Nucleus accumbens (tissue), 56 donors: Measurements from ENCODE around the gene NOS1AP.

Experiments used
- DNase-seq, 56 donors: peaks; one replicate each; lab custom pipeline; 2025; lab: John Stamatoyannopoulos, UW

Gene NOS1AP

DNA sequence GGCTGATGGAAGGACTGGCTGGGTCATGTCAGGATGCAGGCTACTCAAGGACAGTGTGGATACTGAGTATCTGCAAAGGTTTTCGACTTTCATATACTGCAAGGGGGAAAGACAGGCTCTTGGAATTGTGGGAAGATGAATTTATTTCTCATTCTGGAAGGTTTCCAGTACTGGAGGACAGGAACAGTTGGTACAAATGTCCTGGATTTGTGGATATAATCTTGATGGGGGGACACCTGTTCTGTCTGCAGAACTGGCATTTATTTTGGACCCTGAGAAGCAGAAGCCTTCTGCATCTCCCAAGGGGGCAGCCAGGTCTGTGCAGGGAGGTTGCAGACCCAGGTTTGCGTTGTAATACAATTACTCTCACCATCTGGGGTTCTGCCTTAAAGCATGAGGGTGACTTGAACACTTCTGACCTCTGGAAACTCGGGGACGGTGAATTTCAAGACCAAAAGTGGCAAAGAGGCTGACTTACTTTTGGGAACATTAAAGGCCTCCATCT lies 65.8 kb downstream of the NOS1AP start:
- DNase-seq: no peak

GRCh38 chr1:162136760-162137159 lies 67.3 kb downstream of the NOS1AP start:
- DNase-seq: no peak

DNA sequence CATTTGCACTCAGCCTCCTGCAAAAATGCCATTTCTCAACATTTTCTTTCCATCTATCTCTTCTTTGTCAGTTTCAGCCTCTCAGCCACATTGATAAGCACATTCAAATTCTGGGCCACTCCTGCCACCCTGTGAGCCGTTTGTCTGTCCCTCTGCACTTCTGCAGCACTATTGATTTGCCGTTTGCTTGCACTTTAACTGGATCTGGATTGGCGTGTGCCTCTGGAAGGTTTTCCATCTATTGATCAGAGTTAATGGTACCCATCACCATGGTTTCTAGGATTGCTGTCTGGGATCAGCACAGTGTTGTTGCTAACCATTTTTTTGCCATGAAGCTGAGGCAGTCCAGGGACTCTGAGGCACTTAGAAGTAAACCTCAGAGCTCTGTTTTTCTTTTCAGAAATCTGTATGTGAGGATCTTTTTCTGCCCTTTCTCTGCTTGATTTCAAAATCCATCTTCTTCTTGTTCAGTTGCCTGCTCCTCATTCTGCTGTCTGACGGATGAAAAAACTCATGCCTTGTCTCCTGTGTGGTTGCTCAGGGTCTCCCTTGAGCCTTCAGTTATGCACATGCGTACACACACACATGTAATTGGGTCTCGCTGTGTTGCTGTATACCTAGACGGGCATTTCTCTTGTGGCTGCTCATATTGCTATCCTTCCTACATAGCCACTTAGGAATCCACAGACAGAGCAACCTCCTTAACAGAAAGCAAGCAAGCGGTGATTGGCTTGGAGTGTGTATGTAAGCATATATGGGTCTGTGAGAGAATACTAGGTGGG lies 67.9 kb downstream of the NOS1AP start:
- no peak for DNase-seq

DNA sequence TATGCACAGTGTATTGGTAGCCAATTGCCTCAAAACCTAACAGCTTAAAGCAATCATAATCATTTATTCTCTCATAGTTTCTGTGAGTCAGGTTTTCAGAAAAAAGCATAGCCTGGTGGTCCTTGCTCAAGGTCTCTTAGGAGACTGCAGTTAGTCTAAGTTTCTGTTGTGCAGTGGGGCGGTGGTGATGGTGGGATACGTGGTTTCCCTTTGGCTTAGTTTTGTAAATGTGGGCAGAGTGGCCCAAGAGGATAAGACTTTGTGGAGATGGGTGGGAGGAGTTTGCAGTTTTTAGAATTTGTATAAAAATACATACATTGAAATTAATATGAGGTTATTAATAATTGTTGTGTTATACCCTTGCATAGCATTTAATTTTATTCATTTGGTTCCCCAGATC lies 68.6 kb downstream of the NOS1AP start:
- no peak for DNase-seq

DNA sequence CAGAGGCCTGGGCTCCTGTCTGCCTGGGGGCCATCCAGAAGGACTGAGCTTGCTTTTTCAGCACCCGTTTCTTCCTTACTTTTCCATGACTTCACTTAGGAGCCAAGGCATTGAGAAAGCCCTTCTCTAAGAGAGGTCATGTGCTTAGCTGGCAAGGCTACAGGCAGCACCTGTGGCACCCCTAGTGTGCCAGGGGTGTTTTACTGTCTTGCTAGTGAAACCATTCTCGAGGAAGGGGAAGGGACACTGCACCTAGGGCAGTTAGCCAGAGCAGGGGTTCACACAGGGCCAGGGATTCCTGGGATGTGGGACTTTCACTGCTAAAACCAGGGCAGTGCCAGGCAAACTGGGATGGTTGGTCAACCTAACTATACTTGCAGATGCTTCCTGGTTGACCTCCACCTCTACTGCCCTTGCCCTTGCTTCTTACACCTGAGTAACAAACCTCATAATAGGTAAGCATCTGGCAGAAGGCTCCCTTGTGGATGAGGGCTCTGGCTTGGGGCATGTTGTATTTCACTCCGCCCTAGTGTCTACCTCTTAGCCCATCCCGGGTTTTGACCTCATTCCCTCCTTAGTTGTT lies 69.2 kb downstream of the NOS1AP start:
- no peak for DNase-seq

- peak in 2 of 56 donors; percentile 7 to 24 for DNase-seq
Measured at GRCh38 chr1:162139211-162139610, 69.7 kb downstream of the NOS1AP start.

DNA sequence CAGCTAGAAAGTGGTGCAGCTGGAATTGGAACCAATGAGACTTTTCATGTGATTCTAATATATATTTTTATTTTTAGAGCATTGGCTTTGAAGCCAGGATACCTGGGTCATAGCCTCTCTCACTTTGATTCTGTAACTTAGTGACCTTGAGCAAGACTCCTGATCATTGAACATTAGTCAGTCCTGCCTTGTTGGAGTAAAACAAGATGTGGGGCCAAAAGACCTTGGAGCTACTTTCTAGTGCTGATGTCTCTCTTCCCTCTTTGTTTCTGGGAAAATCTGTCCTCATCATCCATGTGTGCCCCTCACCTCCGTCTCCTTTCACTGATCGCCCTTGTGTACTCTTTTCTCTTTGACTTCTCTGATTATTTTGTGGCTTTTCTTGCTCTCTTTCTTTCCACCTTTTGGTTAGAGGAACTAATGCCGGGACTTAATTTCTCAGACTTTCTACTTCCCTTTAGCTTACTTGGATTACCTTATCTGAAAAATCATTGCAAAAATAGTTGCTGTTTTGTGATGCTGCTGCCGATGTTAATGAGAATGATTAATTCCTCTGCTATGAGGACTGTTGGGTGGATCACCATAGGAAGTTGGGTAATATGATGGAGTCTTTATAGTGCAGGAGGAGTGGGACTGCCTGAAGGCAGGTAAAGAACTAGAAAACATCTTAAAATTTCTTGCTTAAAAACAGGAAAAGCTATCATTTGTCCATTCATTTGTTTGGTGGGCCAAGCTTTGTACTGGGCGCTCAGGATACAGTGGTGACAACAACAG lies 72.0 kb downstream of the NOS1AP start:
- DNase-seq: no peak

- DNase-seq: no peak
Measured at GRCh38 chr1:162142968-162143367, 73.5 kb downstream of the NOS1AP start.

GRCh38 chr1:162144268-162144667 lies 74.8 kb downstream of the NOS1AP start:
- no peak for DNase-seq

DNA sequence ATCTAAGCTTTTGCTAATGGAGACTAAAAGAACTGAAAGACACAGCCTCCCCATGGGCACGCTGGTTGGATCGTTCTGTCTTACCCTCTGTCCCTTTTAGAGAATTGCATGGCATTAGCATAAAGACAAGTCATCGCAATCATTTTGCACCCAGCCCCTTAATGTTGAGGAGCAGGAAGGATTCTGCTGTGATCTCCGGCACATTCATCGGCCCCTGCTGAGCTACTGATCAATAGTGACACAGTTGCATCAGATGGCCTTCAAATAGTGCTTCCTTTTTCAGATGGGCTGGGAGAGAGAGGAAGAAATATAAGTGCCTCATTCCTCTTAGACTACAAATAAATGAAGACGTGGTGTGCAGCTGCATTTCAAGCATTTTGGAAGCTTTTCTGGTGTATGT lies 75.4 kb downstream of the NOS1AP start:
- DNase-seq: no peak

DNA sequence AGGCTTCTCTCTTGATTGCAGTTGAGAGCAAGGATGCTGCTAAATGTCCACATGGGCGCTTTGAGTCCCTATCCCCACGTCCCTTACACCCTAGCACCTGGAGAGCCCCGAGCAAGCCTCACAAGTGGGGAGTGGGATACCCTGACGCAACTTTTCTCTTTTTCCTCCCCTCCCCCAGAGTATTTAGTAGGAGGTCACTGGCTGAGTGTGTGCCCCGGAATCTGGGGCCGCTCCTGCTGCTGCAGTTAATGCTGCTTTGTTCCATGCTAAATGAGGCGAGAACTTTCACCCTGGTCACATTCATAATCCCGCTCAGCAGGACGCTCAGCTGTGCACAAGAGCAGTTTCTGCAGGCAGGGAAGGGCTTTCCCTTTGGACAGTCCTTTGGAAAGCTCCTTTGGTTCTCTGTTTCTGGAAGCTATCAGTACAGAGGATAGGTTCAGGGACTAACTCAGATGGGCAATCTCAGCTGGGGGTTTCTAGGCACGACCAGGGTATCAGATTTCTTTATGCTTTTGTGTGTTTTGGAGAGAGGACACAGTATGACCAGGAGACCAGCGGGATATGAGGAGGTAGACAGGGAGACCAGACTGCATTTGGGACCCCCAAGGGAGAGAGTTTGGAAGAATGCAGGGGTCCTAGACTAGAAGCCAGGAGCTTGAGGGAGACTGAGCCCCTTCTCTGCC lies 75.9 kb downstream of the NOS1AP start:
- peak in 13 of 56 donors; percentile 5 to 45 (median 27) for DNase-seq

- DNase-seq: no peak
Measured at GRCh38 chr1:162145966-162146696, 76.6 kb downstream of the NOS1AP start.

GRCh38 chr1:162147760-162148159 lies 78.3 kb downstream of the NOS1AP start:
- DNase-seq: no peak

GRCh38 chr1:162150112-162150511 lies 80.6 kb downstream of the NOS1AP start:
- no peak for DNase-seq

DNA sequence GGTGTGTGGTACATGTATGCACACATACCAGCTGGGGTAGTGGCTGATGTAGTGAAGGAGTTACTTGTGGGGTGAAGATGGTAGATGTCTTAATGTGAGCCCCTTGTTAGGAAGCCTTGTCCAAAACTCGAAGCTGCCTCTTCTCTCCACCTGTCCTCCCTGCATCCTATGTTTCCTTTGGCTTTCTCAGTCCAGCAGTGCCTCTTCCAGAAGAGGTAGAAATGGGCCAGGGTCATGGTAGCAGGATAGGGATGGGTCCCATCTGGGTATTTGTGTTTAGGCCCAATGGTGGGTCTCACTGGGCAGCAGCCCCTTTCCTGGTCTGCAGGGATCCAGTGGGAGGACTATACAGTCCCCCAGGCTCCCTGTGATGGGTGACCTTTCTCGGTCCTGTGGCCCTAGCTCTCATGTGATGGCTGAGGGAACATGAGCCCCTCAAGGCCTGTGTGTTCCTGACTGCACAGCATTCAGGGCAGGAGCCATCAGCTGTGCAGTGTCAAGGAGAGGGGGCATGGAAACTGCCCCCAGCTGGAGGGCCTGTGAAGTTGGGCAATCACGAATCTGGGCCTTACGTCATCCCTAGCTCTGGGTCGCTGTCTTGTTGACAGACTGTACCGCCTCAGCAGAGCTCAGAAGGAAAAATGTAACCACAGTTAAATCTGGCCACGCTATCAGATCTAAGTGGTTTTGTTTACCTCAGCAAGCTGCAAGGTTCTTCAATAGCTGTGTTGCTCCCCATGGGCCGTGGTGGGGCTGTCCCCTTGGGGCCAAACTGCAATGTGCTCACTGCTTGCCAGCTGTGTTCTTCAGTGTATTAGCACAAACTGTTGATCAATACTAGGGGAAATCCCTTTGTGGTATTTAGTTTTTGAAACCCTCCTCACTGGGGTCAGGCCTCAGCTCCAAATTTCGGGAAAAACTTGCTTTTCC lies 82.7 kb downstream of the NOS1AP start:
- no peak for DNase-seq

GRCh38 chr1:162153374-162153773 lies 83.9 kb downstream of the NOS1AP start:
- no peak for DNase-seq

DNA sequence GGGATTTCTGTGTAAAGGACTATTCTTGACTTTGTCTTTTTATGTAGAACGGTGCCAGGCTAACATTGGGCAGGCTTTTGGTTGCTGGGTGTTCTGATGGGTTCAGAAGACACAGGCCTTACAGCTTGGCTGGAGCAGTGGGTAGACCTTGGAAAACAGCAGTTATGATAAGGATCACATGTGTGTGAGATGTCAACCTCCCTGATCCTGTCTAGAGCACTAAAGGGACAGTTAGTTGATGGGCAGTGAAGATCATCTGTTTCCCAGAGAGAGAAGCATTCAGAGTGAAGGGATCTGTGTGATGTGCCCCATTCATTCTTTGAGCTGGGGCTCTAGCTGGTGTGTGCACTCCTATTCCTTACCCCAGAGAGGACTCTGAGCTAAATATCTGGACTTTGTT lies 88.0 kb downstream of the NOS1AP start:
- no peak for DNase-seq

DNA sequence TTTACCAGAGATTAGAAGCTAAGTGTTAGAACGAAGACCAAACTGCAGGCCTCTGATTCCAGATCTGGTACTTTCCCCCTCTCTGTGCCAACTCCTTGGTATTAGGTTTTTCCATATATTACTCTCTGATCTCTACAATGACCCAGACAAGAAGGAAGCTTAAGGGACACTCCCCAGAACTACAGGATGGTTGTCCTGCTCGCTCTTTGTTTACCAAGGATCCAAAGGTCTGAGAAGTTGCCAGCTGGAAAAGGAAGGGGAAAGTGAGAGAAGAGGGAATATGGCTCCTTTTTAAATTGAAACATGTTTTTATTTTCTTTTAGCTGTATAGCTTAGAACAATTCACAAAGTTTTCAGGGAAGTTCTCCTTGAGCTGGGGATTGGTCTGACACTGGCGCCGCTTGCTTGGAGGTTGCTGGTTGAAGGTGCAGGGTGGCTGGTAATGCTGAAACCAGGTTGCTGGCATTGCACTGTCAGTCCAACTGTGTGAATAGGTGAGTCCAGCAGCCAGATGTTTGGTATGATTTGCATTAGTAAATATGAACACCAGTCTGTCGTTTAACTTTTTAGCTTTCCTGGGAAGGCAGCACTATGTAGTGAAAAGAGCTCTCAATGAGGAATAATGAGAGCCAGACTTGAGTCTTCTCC lies 89.3 kb downstream of the NOS1AP start:
- no peak for DNase-seq
